OCI-LY7 (cell line): Measurements from ENCODE around the gene IL24.

Experiments
- CTCF ChIP-seq: fragments of 200-600 bp; sonication (generic); conservative IDR thresholded peaks from 2 replicates; pipeline ENCODE4 v1.5.1; 2014; ENCODE audit warnings: mild to moderate bottlenecking, antibody characterized with exemption, low read length, moderate library complexity, mixed read lengths
- EZH2phosphoT487 ChIP-seq: fragments of 200-600 bp; sonication (generic); IDR thresholded peaks from 2 replicates; pipeline ENCODE4 v1.6.1; 2018; ENCODE audit warnings: low read depth, borderline replicate concordance, mild to moderate bottlenecking, mixed run types, antibody characterized with exemption, low read length, moderate library complexity, mixed read lengths

DNA sequence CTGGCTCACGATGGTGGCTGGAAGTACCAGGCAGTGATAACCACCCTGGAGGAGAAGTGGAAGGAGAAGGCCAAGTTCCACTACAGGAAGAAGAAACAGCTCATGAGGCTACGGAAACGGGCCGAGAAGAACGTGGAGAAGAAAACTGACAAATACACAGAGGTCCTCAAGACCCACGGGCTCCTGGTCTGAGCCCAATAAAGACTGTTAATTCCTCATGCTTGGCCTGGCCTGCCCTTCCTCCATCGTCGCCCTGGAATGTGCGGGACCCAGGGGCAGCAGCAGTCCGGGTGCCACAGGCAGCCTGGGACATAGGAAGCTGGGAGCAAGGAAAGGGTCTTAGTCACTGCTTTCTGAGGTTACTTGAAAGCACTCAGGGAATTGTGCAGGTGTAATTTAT lies 10.8 kb downstream of the IL24 start:
- TF ChIP-seq CTCF (no peak), EZH2phosphoT487 (no peak)
